NT2/D1 (cell line): ENCODE results near the gene CCDC91.

ENCODE experiments used
- SUZ12 ChIP-seq: IDR thresholded peaks from 2 replicates; pipeline ENCODE4 v1.6.1; 2011; ENCODE audit not compliant: insufficient read length, insufficient read depth; ENCODE audit errors: extremely low read depth
- YY1 ChIP-seq: IDR thresholded peaks from 2 replicates; pipeline ENCODE4 v1.6.1; 2011; ENCODE audit not compliant: insufficient read length, insufficient read depth
- ZNF274 ChIP-seq: IDR thresholded peaks from 2 replicates; pipeline ENCODE4 v1.6.1; 2011; ENCODE audit warnings: mild to moderate bottlenecking, low read depth, low read length

DNA sequence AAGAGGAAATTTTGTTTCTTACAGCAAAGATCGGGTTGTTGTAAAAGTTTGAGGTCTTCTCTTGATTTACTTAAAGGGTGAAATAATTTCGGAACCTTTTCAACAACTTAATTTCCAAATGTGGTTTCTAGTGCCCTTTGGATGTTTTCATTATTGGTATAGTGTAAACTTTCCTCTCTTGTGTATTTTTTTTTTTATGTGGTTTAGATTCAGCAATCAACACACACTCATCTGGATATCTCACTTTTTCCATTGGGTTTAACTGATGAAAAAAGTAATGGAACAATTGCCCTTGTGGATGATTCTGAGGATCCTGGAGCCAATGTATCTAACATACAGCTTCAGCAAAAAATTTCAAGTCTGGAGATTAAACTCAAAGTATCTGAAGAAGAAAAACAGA is 116.3 kb downstream of the CCDC91 start:
- TF ChIP-seq SUZ12 = no peak
- no peak for TF ChIP-seq ZNF274
- no peak for TF ChIP-seq YY1
